Measurements from ENCODE around the gene CTR9. TPM values are rescaled to one million over a fixed set of nuclear protein-coding genes. Genes with fewer than 3 reads are reported as not detected.

Gene CTR9
- total RNA-seq, 3 donors from 2014 or later (not counting 1 experiment from before 2014, with no cell fraction given): 30.6 to 47.3 (median 38.0) TPM

DNA sequence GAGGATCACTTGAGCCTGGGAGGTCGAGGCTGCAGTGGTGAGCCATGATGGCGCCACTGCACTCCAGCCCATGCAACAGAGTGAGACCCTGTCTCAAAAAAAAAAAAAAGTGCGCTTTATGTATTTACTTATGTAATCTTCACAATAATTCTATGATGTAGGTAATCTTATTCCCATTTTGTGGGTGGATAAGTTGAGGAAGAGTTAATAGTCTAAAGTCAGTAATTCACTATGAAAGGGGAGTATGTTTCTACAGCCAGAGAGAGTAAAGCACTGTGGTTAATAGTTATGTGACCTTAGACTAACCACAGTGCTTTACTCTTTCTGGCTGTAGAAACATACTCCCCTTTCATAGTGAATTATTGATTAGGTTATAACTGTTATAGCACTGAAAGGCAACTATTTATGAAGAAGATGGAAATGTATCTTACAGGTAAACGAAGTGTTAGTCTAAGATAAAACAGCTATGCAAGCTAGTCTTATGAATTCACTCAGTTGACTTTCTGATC lies 11.9 kb downstream of the CTR9 start:
- ATAC-seq (no peak), DNase-seq (no peak)
- intact Hi-C loops (cut with micrococcal nuclease): no loop called here
- Histone ChIP-seq H3K9me3 (ENCODE audit: control insufficient read depth, insufficient read depth, low read length) (no peaks in the 10 kb centered on the region), H3K4me1 (ENCODE audit: control insufficient read depth, insufficient read depth, low read length) (no peaks in the 10 kb centered on the region), H3K27me3 (ENCODE audit: control insufficient read depth, insufficient read depth, low read length) (no peaks in the 10 kb centered on the region), H3K36me3 (ENCODE audit: control insufficient read depth, insufficient read depth, low read length) (peaks cover 80% of the 10 kb centered on the region), H3K4me3 (ENCODE audit: low read length) (no peak overlapping the region), H3K27ac (ENCODE audit: low read length) (no peak overlapping the region)
- WGBS (ENCODE audit: insufficient coverage): 94% methylated on average over 3 of the region's 4 CpGs
- Mint-ChIP-seq H3K36me3 (peaks cover 11% of the 10 kb centered on the region), H3K27me3 (ENCODE audit: low read depth in 2 of 2) (no peaks in the 10 kb centered on the region), H3K4me1 (peaks cover 0 to 6% of the 10 kb centered on the region in 2 donors), H3K27ac (no peak overlapping the region), H3K9me3 (no peaks in the 10 kb centered on the region), H3K4me3 (no peak overlapping the region)
- TF ChIP-seq CTCF (IDR thresholded peaks at IDR 0.05): no peak

DNA sequence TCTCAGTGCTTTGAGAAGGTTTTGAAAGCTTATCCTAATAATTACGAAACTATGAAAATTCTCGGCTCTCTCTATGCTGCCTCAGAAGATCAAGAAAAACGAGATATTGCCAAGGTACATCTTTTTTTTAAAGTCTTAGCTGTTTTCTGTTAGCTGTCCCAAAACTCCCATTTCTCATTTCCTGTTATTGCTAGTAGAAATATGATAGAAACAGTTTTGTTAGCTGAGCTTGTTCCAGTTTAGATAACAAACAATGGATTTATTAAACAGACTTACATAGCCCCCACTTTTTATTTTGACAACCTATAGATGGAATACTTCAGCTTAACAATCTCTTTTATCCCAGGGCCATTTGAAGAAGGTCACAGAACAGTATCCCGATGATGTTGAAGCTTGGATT lies 12.7 kb downstream of the CTR9 start:
- Histone ChIP-seq H3K27me3 (ENCODE audit: control insufficient read depth, insufficient read depth, low read length) (no peaks in the 10 kb centered on the region), H3K4me3 (ENCODE audit: low read length) (no peak overlapping the region), H3K36me3 (ENCODE audit: control insufficient read depth, insufficient read depth, low read length) (peaks cover 75% of the 10 kb centered on the region), H3K9me3 (ENCODE audit: control insufficient read depth, insufficient read depth, low read length) (no peaks in the 10 kb centered on the region), H3K27ac (ENCODE audit: low read length) (no peak overlapping the region), H3K4me1 (ENCODE audit: control insufficient read depth, insufficient read depth, low read length) (no peaks in the 10 kb centered on the region)
- TF ChIP-seq CTCF (IDR thresholded peaks at IDR 0.05): no peak
- intact Hi-C loops (cut with micrococcal nuclease): no loop called here
- H3K27ac Mint-ChIP-seq: no peak overlapping the region
- peaks cover 11% of the 10 kb centered on the region for H3K36me3 Mint-ChIP-seq
- ATAC-seq (no peak), DNase-seq (no peak)
- 98% methylated on average over 3 of the region's 4 CpGs for WGBS (ENCODE audit: insufficient coverage)
- H3K9me3 Mint-ChIP-seq: no peaks in the 10 kb centered on the region
- H3K4me3 Mint-ChIP-seq: no peak overlapping the region
- peaks cover 0 to 6% of the 10 kb centered on the region in 2 donors for H3K4me1 Mint-ChIP-seq
- no peaks in the 10 kb centered on the region for H3K27me3 Mint-ChIP-seq (ENCODE audit: low read depth in 2 of 2)

- ATAC-seq: no peak
Observed at GRCh38 chr11:10764412-10764811, 13.4 kb downstream of the CTR9 start.

More at GRCh38 chr11:10764412-10764811, 13.4 kb downstream of the CTR9 start:
- peaks cover 17% of the 10 kb centered on the region for H3K36me3 Mint-ChIP-seq
- Histone ChIP-seq H3K4me1 (ENCODE audit: control insufficient read depth, insufficient read depth, low read length) (no peaks in the 10 kb centered on the region), H3K27me3 (ENCODE audit: control insufficient read depth, insufficient read depth, low read length) (no peaks in the 10 kb centered on the region), H3K27ac (ENCODE audit: low read length) (no peak overlapping the region), H3K4me3 (ENCODE audit: low read length) (no peak overlapping the region), H3K9me3 (ENCODE audit: control insufficient read depth, insufficient read depth, low read length) (no peaks in the 10 kb centered on the region), H3K36me3 (ENCODE audit: control insufficient read depth, insufficient read depth, low read length) (peaks cover 74% of the 10 kb centered on the region)
- H3K27me3 Mint-ChIP-seq (ENCODE audit: low read depth in 2 of 2): no peaks in the 10 kb centered on the region
- H3K27ac Mint-ChIP-seq: no peak overlapping the region
- 90% methylated on average over 12 of the region's 12 CpGs for WGBS (ENCODE audit: insufficient coverage)
- H3K9me3 Mint-ChIP-seq: no peaks in the 10 kb centered on the region
- peaks cover 0 to 6% of the 10 kb centered on the region in 2 donors for H3K4me1 Mint-ChIP-seq
- no peak overlapping the region for H3K4me3 Mint-ChIP-seq
- TF ChIP-seq CTCF (IDR thresholded peaks at IDR 0.05): no peak
- no peak for DNase-seq
- intact Hi-C loops (cut with micrococcal nuclease): no loop called here
